GM12873 (cell line): Measurements from ENCODE around the gene USP35.
A peak's percentile ranks its signal among the peaks of the same experiment; 100 is the strongest.

ENCODE experiments used
- CTCF ChIP-seq: IDR thresholded peaks from 2 replicates; pipeline ENCODE4 v1.5.1; 2012; ENCODE audit warnings: low read depth, mild to moderate bottlenecking, moderate library complexity, low read length, control low read depth; ENCODE audit not compliant: insufficient read depth; ENCODE audit errors: missing control alignments

Gene USP35

GRCh38 chr11:78227921-78228320 lies 39.2 kb downstream of the USP35 start:
- peak; percentile 25 for TF ChIP-seq CTCF

GRCh38 chr11:78228467-78228866 lies 39.7 kb downstream of the USP35 start:
- peak; percentile 70 for TF ChIP-seq CTCF

- TF ChIP-seq CTCF, result no peak
These were observed 40.4 kb downstream of the USP35 start for GRCh38 chr11:78229106-78229505.

GRCh38 chr11:78230161-78230877 lies 41.6 kb downstream of the USP35 start:
- no peak for TF ChIP-seq CTCF

GRCh38 chr11:78231962-78232501 lies 43.3 kb downstream of the USP35 start:
- TF ChIP-seq CTCF, result no peak

GRCh38 chr11:78234006-78234405 lies 45.3 kb downstream of the USP35 start:
- no peak for TF ChIP-seq CTCF

GRCh38 chr11:78237293-78238046 lies 48.8 kb downstream of the USP35 start:
- no peak for TF ChIP-seq CTCF
